H9 (cell line): Measurements from ENCODE around the gene SPTBN4. TPM values are rescaled to one million over a fixed set of nuclear protein-coding genes. Genes with fewer than 3 reads are reported as not detected.

Experiments used
- DNase-seq: peaks from one replicate; pipeline ENCODE4 v3.0.0-alpha.2; 2017
- H2AFZ ChIP-seq: one replicate; pipeline ENCODE4 v1.6.1; 2013; ENCODE audit warnings: mild to moderate bottlenecking, low read length, control low read depth, moderate library complexity
- H2AK5ac ChIP-seq: 2 replicates; pipeline ENCODE4 v1.6.1; 2013; ENCODE audit warnings: low read length, control low read depth, mixed read lengths; ENCODE audit not compliant: insufficient read length
- H2BK120ac ChIP-seq: one replicate; pipeline ENCODE4 v1.6.1; 2013; ENCODE audit warnings: low read depth, mild to moderate bottlenecking, low read length, control low read depth, inconsistent platforms; ENCODE audit not compliant: poor library complexity, severe bottlenecking
- H2BK12ac ChIP-seq: 2 replicates; pipeline ENCODE4 v1.6.1; 2013; ENCODE audit warnings: low read length, control low read depth, mixed read lengths, low read depth; ENCODE audit not compliant: insufficient read length
- H2BK15ac ChIP-seq: 2 replicates; pipeline ENCODE4 v1.6.1; 2013; ENCODE audit warnings: low read depth, low read length, control low read depth
- H2BK20ac ChIP-seq: one replicate; pipeline ENCODE4 v1.6.1; 2013; ENCODE audit warnings: low read depth, mild to moderate bottlenecking, low read length, control low read depth, inconsistent platforms; ENCODE audit not compliant: poor library complexity, severe bottlenecking
- H2BK5ac ChIP-seq: 2 replicates; pipeline ENCODE4 v1.6.1; 2013; ENCODE audit warnings: low read length, control low read depth, mixed read lengths; ENCODE audit not compliant: insufficient read length
- H3K14ac ChIP-seq: 2 replicates; pipeline ENCODE4 v1.6.1; 2013; ENCODE audit warnings: low read length, control low read depth; ENCODE audit not compliant: insufficient read depth
- H3K18ac ChIP-seq: 2 replicates; pipeline ENCODE4 v1.6.1; 2013; ENCODE audit warnings: low read depth, mild to moderate bottlenecking, mixed read lengths, low read length, control low read depth; ENCODE audit not compliant: insufficient read length
- H3K23ac ChIP-seq: 2 replicates; pipeline ENCODE4 v1.6.1; 2013; ENCODE audit warnings: low read length, control low read depth, mixed read lengths, low read depth; ENCODE audit not compliant: insufficient read length
- H3K23me2 ChIP-seq: 2 replicates; pipeline ENCODE4 v1.6.1; 2013; ENCODE audit warnings: low read depth, mild to moderate bottlenecking, mixed read lengths, low read length, control low read depth; ENCODE audit not compliant: insufficient read length, poor library complexity, severe bottlenecking
- H3K27ac ChIP-seq: 2 replicates; pipeline ENCODE4 v1.5.1; 2013; ENCODE audit warnings: low read length, control low read depth, mixed read lengths, low read depth; ENCODE audit not compliant: insufficient read length
- H3K27me3 ChIP-seq: 2 replicates; pipeline ENCODE4 v1.6.1; 2013; ENCODE audit warnings: low read length, control low read depth, inconsistent platforms; ENCODE audit not compliant: insufficient read depth
- H3K4ac ChIP-seq: 2 replicates; pipeline ENCODE4 v1.6.1; 2013; ENCODE audit warnings: low read depth, mild to moderate bottlenecking, control low read depth, inconsistent platforms, low read length, moderate library complexity
- H3K4me1 ChIP-seq: 2 replicates; pipeline ENCODE4 v1.6.1; 2013; ENCODE audit warnings: low read length, control low read depth, inconsistent platforms; ENCODE audit not compliant: insufficient read depth
- H3K4me2 ChIP-seq: 2 replicates; pipeline ENCODE4 v1.6.1; 2013; ENCODE audit warnings: low read length, control low read depth, mixed read lengths; ENCODE audit not compliant: insufficient read length, insufficient read depth
- H3K56ac ChIP-seq: 2 replicates; pipeline ENCODE4 v1.6.1; 2013; ENCODE audit warnings: low read depth, mild to moderate bottlenecking, mixed read lengths, low read length, control low read depth; ENCODE audit not compliant: insufficient read length
- H3K79me1 ChIP-seq: 2 replicates; pipeline ENCODE4 v1.6.1; 2013; ENCODE audit warnings: low read depth, mild to moderate bottlenecking, moderate library complexity, low read length, control low read depth, inconsistent platforms; ENCODE audit not compliant: insufficient read depth, poor library complexity, severe bottlenecking
- H3K79me2 ChIP-seq: 2 replicates; pipeline ENCODE4 v1.6.1; 2013; ENCODE audit warnings: low read length, control low read depth, inconsistent platforms; ENCODE audit not compliant: insufficient read depth
- H3K9ac ChIP-seq: 2 replicates; pipeline ENCODE4 v1.6.1; 2013; ENCODE audit warnings: low read length, control low read depth, mixed read lengths; ENCODE audit not compliant: insufficient read length; ENCODE audit errors: extremely low read depth
- H3K9me3 ChIP-seq: one replicate; pipeline ENCODE4 v1.6.1; 2013; ENCODE audit warnings: low read depth, low read length, inconsistent platforms; ENCODE audit not compliant: control insufficient read depth
- H3T11ph ChIP-seq: one replicate; pipeline ENCODE4 v1.6.1; 2013; ENCODE audit warnings: mild to moderate bottlenecking, low read length, control low read depth, inconsistent platforms
- H4K20me1 ChIP-seq: one replicate; pipeline ENCODE4 v1.6.1; 2013; ENCODE audit not compliant: control insufficient read depth, insufficient read length, insufficient read depth
- H4K5ac ChIP-seq: 2 replicates; pipeline ENCODE4 v1.6.1; 2013; ENCODE audit warnings: low read depth, mild to moderate bottlenecking, mixed read lengths, low read length, control low read depth; ENCODE audit not compliant: insufficient read length
- H4K8ac ChIP-seq: replicated peaks from 2 replicates; pipeline ENCODE4 v1.6.1; 2013; ENCODE audit warnings: low read length, control low read depth, mixed read lengths, low read depth; ENCODE audit not compliant: insufficient read length
- H4K91ac ChIP-seq: 2 replicates; pipeline ENCODE4 v1.6.1; 2013; ENCODE audit warnings: low read depth, mild to moderate bottlenecking, moderate library complexity, mixed read lengths, low read length, control low read depth; ENCODE audit not compliant: insufficient read length
- H3K27ac Mint-ChIP-seq, 3 experiments: 2 replicates in 2 of 3; 3 replicates in 1 of 3; pipeline ENCODE4 v1.8.0; 2020 to 2021; ENCODE audit warnings: mixed read lengths in 3 of 3, mild to moderate bottlenecking in 1 of 3, moderate library complexity in 1 of 3
- H3K27me3 Mint-ChIP-seq: 2 replicates; pipeline ENCODE4 v1.8.0; 2021; ENCODE audit warnings: low read depth, mild to moderate bottlenecking, moderate library complexity, mixed read lengths
- H3K36me3 Mint-ChIP-seq, 3 experiments: 2 replicates in 2 of 3; 3 replicates in 1 of 3; pipeline ENCODE4 v1.8.0; 2020 to 2021; ENCODE audit warnings: low read depth in 3 of 3, mixed read lengths in 3 of 3; ENCODE audit not compliant: insufficient read depth in 1 of 3
- H3K4me1 Mint-ChIP-seq, 2 experiments: 2 replicates each; pipeline ENCODE4 v1.8.0; 2020; ENCODE audit warnings: mixed read lengths in 2 of 2
- H3K4me3 Mint-ChIP-seq, 2 experiments: 2 replicates in 1 of 2; 3 replicates in 1 of 2; pipeline ENCODE4 v1.8.0; 2020 to 2021; ENCODE audit warnings: mild to moderate bottlenecking in 2 of 2, mixed read lengths in 2 of 2, moderate library complexity in 1 of 2
- H3K9me3 Mint-ChIP-seq, 2 experiments: 2 replicates in 1 of 2; 3 replicates in 1 of 2; pipeline ENCODE4 v1.8.0; 2020; ENCODE audit warnings: mild to moderate bottlenecking in 2 of 2, mixed read lengths in 2 of 2, moderate library complexity in 1 of 2
- CTCF ChIP-seq: fragments of 200-600 bp; sonication (generic); conservative IDR thresholded peaks from 3 replicates; pipeline ENCODE4 v1.8.0; 2021; ENCODE audit warnings: antibody characterized with exemption, mild to moderate bottlenecking
- WGBS: extraction: QIAGEN DNeasy Blood & Tissue Kit; methylation state at CpG from one replicate; pipeline ENCODE4 v1.1.7; 2013; ENCODE audit warnings: missing lambda C conversion rate, low lambda C conversion rate, mixed read lengths; ENCODE audit not compliant: insufficient read length; ENCODE audit errors: extremely low coverage; 5-methylcytosine and 5-hydroxymethylcytosine counted together
- total RNA-seq: library from RNA; stranded (reverse); gene quantifications from 2 replicates; pipeline ENCODE4 v1.2.1, GENCODE V29; 2021

The SPTBN4 gene
- total RNA-seq, 1 experiment from 2014 or later = 2.9 TPM

- Histone ChIP-seq H2AFZ (no peak overlapping the region), H3K79me1 (no peaks in the 10 kb centered on the region), H4K5ac (no peak overlapping the region), H4K20me1 (no peaks in the 10 kb centered on the region), H3K23me2 (peaks cover 16% of the 10 kb centered on the region), H2BK20ac (no peak overlapping the region), H3K9me3 (no peaks in the 10 kb centered on the region), H4K91ac (no peak overlapping the region), H3K23ac (no peak overlapping the region), H3K27me3 (no peaks in the 10 kb centered on the region), H3K18ac (no peak overlapping the region), H2BK15ac (no peak overlapping the region), H3K56ac (no peak overlapping the region), H2AK5ac (no peak overlapping the region), H3T11ph (no peak overlapping the region), H3K27ac (no peak overlapping the region), H3K4me1 (no peaks in the 10 kb centered on the region; the same call in 1 of the 2 replicates), H4K8ac (no peak overlapping the region), H3K4me2 (peak overlapping the region; percentile 90), H2BK12ac (no peak overlapping the region), H2BK5ac (no peak overlapping the region), H3K79me2 (no peaks in the 10 kb centered on the region), H2BK120ac (no peak overlapping the region), H3K4ac (no peak overlapping the region), H3K14ac (peak overlapping the region; percentile 16; the same call in 1 of the 2 replicates), H3K9ac (peak overlapping the region; percentile 57)
- Mint-ChIP-seq H3K27ac (peak overlapping the region; percentile 92 to 96 (median 95)), H3K27me3 (no peaks in the 10 kb centered on the region), H3K4me1 (peaks cover 19% of the 10 kb centered on the region in 2 experiments), H3K36me3 (peaks cover 0 to 5% (median 4%) of the 10 kb centered on the region in 3 experiments; a peak in 3 of 7 replicates), H3K4me3 (peak overlapping the region; percentile 91 to 97), H3K9me3 (peaks cover 0 to 1% of the 10 kb centered on the region in 2 experiments; a peak in 1 of 5 replicates)
- no CpG with 5 or more reads among the region's 28 CpGs for WGBS
- TF ChIP-seq CTCF = no peak
- peak; percentile 48 for DNase-seq
These were observed 42.0 kb upstream of the SPTBN4 start for GRCh38 chr19:40424637-40425449.
